HEK293 (cell line): ENCODE data around the gene GLB1L.

ENCODE experiments used
- BCL11A ChIP-seq: fragments of 450-650 bp; formaldehyde crosslinking; IDR thresholded peaks from 2 replicates; pipeline ENCODE4 v1.5.1; 2016; ENCODE audit warnings: low read depth, missing biosample characterization, missing genetic modification characterization
- CTCF ChIP-seq: fragments of 450-650 bp; formaldehyde crosslinking; IDR thresholded peaks from 2 replicates; pipeline ENCODE4 v1.5.1; 2016; ENCODE audit warnings: missing biosample characterization, missing genetic modification characterization
- KLF8 ChIP-seq: fragments of 450-650 bp; formaldehyde crosslinking; IDR thresholded peaks from 2 replicates; pipeline ENCODE4 v1.5.1; 2016; ENCODE audit warnings: missing biosample characterization, missing genetic modification characterization
- SCRT1 ChIP-seq: fragments of 450-650 bp; formaldehyde crosslinking; IDR thresholded peaks from 2 replicates; pipeline ENCODE4 v1.5.1; 2016; ENCODE audit warnings: missing biosample characterization, missing genetic modification characterization, borderline replicate concordance
- TCF7L2 ChIP-seq: IDR thresholded peaks from 2 replicates; pipeline ENCODE4 v1.6.1; 2011; ENCODE audit warnings: low read depth, mild to moderate bottlenecking, inconsistent platforms, low read length, moderate library complexity, borderline replicate concordance
- ZBTB8A ChIP-seq: fragments of 450-650 bp; formaldehyde crosslinking; IDR thresholded peaks from 2 replicates; pipeline ENCODE4 v1.5.1; 2016; ENCODE audit warnings: missing biosample characterization, missing genetic modification characterization
- ZNF112 ChIP-seq: fragments of 450-650 bp; formaldehyde crosslinking; IDR thresholded peaks from 2 replicates; pipeline ENCODE4 v1.5.0; 2017; ENCODE audit warnings: missing biosample characterization, missing genetic modification characterization
- ZNF2 ChIP-seq: fragments of 450-650 bp; formaldehyde crosslinking; IDR thresholded peaks from 2 replicates; pipeline ENCODE4 v1.5.1; 2016; ENCODE audit warnings: missing biosample characterization, missing genetic modification characterization
- ZNF274 ChIP-seq, 2 experiments: fragments of 200-500 bp in 1 of 2; fragments of 450-650 bp in 1 of 2; sonication (Bioruptor generic) in 1 of 2; formaldehyde crosslinking in 1 of 2; IDR thresholded peaks; 2 replicates each; pipeline versions ENCODE4 v1.5.1 to v1.6.1; 2014 to 2016; ENCODE audit warnings: borderline replicate concordance in 1 of 2, inconsistent platforms in 1 of 2, low read length in 1 of 2, missing biosample characterization in 1 of 2, missing genetic modification characterization in 1 of 2
- TF ChIP-seq, protein P1 (sequence below): sonication (generic); formaldehyde crosslinking; IDR thresholded peaks from 2 replicates; pipeline ENCODE4 v1.8.1; 2022; ENCODE audit warnings: mild to moderate bottlenecking, moderate library complexity, missing genetic modification reagents
- TF ChIP-seq, protein P2 (sequence below): fragments of 450-650 bp; formaldehyde crosslinking; IDR thresholded peaks from 2 replicates; pipeline ENCODE4 v1.5.1; 2016; ENCODE audit warnings: missing biosample characterization, missing genetic modification characterization
- TF ChIP-seq, protein P3 (sequence below): fragments of 450-650 bp; formaldehyde crosslinking; IDR thresholded peaks from 2 replicates; pipeline ENCODE4 v1.5.1; 2016; ENCODE audit warnings: missing biosample characterization, missing genetic modification characterization

DNA sequence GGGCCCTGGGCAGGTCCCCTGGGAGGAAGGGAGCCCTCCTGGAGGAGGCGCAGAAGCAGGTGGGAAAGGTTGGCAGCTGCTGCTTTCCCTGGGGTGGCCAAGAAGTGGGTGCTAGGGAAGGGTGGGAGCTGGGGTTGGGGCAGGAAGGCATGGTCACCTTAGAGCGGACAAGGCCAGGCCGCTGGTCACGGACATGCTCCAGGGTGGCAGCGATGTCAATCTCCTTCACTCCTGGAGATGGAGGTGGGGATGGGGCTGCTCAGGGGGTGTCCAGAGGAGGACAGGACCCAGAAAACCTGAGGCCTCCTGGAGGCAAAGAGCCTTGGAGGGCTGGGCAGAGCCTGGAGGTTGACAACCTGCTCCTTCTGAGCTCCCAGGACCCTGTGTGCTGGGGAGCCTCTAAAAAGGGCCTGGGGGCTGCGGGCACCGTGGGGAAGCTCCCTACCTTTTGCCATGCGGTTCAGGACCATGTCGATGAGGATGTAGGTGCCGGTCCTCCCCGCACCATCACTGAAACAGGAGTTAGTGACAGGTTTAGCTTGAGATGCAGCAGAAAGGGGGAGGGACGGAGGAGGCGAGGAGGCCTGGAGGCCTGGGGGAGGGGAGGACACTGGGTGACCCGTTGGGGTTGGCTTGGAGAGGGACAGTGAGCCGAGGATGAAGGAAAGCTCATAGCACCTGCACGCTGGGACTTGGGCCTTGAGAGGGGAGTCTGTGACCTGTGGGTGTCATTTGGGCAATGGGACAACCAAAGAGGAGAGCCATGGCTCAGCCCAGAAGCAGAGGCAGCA is 45.3 kb upstream of the GLB1L start:
- no peak for TF ChIP-seq KLF8 (tag by site-specific recombination)
- TF ChIP-seq TCF7L2 = no peak
- TF ChIP-seq CTCF (tag by site-specific recombination) = no peak
- TF ChIP-seq, protein P1, sequence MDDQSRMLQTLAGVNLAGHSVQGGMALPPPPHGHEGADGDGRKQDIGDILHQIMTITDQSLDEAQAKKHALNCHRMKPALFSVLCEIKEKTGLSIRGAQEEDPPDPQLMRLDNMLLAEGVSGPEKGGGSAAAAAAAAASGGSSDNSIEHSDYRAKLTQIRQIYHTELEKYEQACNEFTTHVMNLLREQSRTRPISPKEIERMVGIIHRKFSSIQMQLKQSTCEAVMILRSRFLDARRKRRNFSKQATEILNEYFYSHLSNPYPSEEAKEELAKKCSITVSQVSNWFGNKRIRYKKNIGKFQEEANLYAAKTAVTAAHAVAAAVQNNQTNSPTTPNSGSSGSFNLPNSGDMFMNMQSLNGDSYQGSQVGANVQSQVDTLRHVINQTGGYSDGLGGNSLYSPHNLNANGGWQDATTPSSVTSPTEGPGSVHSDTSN = no peak
- no peak for TF ChIP-seq BCL11A (tag by site-specific recombination)
- TF ChIP-seq, protein P2, sequence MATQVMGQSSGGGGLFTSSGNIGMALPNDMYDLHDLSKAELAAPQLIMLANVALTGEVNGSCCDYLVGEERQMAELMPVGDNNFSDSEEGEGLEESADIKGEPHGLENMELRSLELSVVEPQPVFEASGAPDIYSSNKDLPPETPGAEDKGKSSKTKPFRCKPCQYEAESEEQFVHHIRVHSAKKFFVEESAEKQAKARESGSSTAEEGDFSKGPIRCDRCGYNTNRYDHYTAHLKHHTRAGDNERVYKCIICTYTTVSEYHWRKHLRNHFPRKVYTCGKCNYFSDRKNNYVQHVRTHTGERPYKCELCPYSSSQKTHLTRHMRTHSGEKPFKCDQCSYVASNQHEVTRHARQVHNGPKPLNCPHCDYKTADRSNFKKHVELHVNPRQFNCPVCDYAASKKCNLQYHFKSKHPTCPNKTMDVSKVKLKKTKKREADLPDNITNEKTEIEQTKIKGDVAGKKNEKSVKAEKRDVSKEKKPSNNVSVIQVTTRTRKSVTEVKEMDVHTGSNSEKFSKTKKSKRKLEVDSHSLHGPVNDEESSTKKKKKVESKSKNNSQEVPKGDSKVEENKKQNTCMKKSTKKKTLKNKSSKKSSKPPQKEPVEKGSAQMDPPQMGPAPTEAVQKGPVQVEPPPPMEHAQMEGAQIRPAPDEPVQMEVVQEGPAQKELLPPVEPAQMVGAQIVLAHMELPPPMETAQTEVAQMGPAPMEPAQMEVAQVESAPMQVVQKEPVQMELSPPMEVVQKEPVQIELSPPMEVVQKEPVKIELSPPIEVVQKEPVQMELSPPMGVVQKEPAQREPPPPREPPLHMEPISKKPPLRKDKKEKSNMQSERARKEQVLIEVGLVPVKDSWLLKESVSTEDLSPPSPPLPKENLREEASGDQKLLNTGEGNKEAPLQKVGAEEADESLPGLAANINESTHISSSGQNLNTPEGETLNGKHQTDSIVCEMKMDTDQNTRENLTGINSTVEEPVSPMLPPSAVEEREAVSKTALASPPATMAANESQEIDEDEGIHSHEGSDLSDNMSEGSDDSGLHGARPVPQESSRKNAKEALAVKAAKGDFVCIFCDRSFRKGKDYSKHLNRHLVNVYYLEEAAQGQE (tag by site-specific recombination) = no peak
- TF ChIP-seq ZBTB8A (tag by site-specific recombination) = no peak
- TF ChIP-seq ZNF274 (IDR thresholded peaks at IDR 0.05; ENCODE audit: low read length) = no peak
- no peak for TF ChIP-seq ZNF274 (tag by site-specific recombination; IDR thresholded peaks at IDR 0.05; ENCODE audit: borderline replicate concordance)
- TF ChIP-seq, protein P3, sequence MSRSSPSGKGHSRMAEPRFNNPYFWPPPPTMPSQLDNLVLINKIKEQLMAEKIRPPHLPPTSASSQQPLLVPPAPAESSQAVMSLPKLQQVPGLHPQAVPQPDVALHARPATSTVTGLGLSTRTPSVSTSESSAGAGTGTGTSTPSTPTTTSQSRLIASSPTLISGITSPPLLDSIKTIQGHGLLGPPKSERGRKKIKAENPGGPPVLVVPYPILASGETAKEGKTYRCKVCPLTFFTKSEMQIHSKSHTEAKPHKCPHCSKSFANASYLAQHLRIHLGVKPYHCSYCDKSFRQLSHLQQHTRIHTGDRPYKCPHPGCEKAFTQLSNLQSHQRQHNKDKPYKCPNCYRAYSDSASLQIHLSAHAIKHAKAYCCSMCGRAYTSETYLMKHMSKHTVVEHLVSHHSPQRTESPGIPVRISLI (tag by site-specific recombination) = no peak
- no peak for TF ChIP-seq ZNF112 (tag by site-specific recombination)
- no peak for TF ChIP-seq SCRT1 (tag by site-specific recombination)
- TF ChIP-seq ZNF2 = no peak
